GM04504 (cell line): Measurements from ENCODE around the gene TEX261.

Experiments used
- DNase-seq: peaks from one replicate; pipeline ENCODE4 v3.0.0-alpha.2; 2012; ENCODE audit warnings: low read depth

TEX261 gene

DNA sequence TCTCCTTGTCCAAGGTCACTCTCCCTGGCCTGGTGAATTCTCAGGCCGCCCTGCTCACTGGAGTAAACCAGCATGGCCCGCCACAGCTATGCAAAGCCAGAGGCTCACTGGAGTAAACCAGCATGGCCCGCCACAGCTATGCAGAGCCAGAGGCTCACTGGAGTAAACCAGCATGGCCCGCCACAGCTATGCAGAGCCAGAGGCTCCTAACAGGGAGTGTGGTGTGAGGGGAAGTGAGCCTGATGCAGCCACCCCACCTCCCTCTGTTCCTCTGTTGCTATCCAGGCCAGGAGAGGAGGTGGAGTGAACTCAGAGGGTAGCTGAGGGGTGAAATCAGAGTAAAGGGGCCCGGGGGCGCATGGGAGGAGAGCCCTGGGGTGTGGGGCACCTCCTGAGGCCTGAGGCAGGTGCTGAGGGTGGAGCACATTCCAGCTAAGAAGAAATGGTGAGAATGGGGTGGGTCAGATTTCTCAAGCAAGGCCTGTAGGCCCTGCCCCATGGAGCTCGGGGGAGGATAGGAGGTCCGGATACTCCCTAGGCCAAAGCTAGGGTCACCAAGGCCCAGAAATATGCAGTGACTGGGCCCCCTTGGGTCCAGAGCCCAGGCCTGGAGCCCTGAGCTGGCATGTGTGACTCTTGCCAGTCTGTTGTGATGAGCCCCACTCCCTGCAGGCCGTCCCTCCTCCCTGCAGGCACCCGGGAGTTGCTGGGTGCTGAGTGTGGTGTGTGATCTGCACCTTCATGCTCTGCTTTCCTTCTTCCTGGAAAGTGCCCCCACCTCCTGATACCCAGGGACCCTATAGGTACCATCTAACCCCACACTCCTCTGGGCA lies 57.5 kb downstream of the TEX261 start:
- no peak for DNase-seq

DNA sequence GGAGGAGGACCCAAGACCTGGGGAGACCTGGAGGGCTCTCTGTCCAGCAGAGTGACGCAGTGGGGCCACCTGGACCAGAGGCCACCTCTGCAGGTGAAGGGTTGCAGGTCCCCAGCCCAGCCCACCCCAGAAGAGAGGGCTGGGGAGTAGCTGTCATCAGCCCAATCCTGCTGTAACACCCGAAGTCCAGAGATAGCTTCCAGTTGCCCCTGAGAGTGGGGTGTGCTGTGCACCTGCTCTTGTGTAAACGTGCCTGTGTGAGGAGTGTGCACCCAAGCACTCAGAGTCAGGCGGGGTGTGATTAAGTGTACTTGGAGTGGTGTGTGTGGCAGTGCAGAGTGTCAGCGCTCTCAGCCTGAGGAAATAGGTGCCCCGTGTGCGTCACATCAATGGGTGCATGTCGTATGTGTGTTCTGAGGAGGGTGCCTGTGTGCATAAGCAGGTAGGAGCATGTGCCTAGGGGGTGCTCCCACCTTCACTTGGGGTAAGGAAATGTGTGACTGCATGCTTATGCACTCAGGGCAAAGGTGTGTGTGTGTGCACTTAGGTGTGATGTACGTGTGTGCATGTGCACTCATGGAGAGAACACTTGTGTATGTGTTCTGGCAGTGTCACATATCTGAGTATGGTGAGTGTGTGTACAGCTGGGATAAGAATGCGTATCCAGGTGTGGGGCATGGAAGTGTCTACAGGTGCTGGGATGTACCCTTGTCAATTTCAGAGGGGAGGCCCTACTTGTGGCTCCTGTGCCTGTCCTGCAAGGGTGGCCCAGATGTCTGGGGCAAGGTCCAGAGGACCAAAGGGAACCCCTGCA lies 58.3 kb downstream of the TEX261 start:
- no peak for DNase-seq
